IPS-11a (cell line): ENCODE results near the gene MBD5.

Experiments
- H3K4me3 ChIP-seq: one replicate; pipeline ENCODE4 v1.5.1; 2013; ENCODE audit warnings: low read depth, low read length, control low read depth

Gene MBD5

DNA sequence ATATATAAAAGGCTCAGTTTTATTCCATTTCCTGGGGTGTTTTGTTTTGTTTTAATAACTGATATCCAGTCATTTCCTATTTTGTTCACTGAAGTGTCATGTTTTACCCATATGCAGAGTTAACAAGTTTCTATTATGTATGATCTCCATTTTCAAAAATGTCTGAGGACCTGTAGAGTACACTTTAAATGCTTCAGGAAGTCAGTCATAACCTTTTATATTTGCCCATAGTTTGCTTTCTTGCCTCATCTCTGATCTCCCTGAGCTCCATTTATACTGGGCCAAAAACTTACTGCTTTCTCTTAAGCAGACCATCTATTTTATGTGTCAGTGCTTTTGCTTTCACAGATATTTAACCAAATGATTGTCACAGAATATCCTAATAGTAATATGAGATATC, 278.7 kb downstream of the MBD5 start:
- no peak overlapping the region for H3K4me3 ChIP-seq

DNA sequence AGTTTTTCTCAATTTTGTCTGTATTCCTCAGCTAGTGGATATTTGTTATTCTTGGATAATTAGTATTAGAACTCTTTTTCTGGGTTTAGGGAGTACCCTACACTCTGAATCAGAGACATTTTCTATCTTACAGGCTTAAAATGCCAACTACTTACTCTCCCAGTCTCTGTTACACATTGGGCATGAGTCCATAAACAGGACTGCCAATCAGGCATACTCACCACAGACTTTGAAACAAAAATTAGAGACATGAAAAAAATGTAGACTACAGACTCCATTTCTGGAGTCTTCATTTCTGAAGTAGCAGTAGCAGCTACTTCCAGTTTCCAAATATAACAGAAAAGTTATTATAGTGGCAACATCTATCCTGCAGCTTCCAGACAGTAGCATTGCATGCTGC, 279.7 kb downstream of the MBD5 start:
- no peak overlapping the region for H3K4me3 ChIP-seq

DNA sequence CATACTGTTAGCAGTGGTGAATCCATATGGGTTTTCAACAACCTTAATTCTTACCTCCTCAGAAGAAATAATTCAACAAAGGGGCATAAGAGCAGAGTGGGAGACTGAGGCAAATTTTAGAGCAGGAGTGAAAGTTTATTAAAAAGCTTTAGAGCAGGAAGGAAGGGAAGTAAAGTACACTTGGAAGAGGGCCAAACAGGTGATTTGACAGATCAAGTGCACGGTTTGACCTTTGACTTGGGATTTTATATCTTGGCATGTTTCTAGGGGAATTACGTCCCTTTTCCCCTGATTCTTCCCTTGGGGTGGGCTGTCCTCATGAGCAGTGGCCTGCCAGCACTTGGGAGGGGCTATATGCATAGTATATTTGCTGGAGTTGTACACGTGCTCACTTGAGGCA, 280.5 kb downstream of the MBD5 start:
- no peak overlapping the region for H3K4me3 ChIP-seq

DNA sequence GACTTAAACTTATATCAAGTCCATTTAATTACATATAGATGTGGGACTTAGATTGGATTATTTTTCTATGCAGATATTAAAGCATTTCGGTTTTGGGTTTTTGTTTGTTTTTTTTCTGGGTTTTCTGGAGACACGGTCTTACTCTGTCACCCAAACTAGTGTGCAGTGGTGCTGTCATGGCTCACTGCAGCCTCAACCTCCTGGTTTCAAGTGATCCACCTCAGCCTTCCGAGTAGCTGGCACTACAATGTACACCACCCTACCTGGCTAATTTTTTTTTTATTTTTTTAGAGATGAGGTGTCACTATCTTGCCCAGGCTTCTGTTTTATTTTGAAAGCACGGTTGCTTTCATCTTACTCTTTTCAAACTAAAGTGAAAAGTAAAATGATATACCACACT, 281.6 kb downstream of the MBD5 start:
- H3K4me3 ChIP-seq = no peak overlapping the region

DNA sequence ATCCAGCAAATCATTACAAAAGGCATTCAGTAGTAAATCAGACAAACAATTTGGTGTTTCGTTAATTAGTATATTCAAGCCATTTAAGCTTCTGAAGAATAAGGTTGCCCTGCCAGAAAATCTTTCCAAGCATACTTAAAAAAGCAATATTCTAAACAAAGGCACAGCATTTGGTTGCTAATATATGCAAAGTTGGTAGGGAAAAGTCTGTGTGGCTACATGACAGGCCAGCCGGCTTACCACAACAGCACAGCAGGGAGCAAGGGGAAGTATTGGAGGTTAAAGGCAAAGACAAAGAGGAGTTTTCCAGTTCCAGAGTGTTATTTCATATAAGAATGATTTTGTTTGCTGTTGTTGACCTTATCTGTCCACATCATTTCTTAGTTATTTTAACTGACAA, 282.3 kb downstream of the MBD5 start:
- H3K4me3 ChIP-seq = no peak overlapping the region

DNA sequence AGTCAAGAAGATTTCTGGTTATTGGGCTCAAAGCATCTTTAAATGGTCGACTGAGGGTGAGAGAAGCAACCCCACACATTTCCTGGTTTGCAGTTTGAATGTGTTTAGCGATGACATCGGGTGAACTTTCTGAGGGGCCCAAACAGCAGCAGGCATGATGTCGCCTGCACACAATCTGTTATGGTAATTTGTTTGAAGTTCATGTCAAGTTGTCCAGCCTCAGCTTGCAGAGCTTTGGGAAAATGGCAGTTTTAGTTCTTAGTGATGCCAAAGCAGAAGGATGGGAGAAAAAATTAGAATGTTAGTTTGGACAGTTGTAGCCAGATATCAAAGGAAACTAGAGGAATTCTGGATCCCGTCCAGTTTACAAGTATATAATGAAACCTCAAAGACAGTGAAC, 284.6 kb downstream of the MBD5 start:
- no peak overlapping the region for H3K4me3 ChIP-seq

DNA sequence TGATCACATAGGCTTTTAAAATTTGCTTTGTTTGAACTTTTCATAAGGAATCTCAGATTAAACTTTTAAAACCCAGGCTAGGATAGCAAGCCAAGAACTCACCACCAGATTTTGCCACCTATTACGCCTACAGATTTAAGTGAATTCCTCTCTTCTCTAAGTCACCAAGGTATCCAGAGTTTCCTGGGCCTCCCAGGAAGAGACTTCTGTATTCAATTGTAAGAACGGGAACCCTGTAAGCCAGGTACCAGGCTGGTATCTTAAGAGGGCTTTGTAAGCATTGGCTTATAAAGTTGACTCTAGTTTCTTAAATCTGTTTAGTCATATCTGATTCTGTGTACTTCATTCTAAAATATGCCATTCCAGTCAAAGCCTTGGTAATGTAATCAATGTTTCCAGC, 285.1 kb downstream of the MBD5 start:
- H3K4me3 ChIP-seq = no peak overlapping the region

DNA sequence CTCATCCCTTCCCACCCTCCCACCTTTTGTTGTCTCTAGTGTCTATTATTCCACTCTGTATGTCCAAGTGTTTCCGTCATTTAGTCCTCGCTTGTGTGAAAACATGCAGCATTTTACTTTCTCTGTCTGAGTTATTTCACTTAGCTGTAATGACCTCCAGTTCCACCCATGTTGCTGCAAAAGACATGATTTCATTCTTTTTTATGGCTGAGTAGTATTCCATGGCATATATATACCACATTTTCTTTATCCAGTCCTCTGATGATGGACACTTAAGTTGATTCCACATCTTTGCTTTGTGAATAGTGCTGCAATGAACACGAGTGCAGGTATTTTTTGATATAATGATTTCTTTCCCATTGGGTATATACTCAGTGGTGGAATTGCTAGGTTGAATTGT, 296.7 kb downstream of the MBD5 start:
- no peak overlapping the region for H3K4me3 ChIP-seq

DNA sequence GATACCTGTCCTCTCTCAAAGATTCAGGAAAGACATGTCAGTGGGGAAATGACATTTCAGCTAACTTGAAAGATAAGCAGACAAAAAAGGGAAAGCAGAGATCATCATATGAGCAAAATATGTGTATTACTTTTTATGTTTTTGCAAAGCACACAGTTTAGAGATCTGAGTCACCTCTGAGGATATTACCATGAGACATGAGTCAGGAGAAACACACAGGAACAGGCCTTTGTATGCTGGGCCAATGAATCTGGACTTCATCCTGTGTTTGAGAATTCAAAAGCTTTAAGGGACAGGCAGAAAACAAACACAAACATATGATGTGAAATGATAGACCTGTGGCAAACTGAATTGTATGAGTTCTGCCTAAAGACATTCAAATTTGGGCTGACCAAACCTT, 317.6 kb downstream of the MBD5 start:
- H3K4me3 ChIP-seq = no peak overlapping the region

DNA sequence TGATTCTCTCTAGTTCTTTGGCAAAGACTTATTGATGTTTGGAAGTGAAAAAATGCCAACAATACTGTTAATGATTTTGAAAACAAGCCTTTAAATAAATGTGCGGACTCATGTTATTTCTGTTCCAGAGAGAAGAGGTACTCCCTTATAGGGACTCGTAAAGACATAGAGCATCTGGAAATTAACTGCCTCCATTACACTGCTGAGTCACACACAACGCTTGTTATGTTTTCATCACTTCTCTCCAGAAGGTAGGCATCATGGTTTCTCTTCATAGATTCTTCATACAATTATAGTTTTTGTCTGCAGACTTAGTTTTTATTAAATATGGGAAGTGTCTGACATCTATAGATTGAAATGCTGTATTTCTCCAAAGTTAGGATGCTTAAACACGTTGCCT, 321.2 kb downstream of the MBD5 start:
- no peak overlapping the region for H3K4me3 ChIP-seq

DNA sequence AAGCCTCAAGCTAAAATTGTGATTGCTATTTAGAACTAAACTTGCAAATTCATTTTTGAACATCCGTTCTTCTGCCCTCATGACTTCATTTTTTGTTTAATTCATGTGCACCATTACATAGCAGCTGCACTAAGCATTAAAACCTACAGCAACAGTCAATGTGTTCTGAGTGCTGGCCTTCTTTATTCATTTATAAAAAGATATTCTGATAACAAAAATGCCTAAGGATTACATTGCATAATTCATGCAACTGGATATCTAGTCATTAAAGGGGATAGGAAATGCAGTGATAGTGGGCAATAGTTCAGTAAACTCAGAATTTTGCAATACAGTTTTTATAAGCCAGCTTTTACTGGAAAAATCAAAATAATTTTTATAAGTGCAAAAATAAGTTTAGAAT, 329.3 kb downstream of the MBD5 start:
- no peak overlapping the region for H3K4me3 ChIP-seq

DNA sequence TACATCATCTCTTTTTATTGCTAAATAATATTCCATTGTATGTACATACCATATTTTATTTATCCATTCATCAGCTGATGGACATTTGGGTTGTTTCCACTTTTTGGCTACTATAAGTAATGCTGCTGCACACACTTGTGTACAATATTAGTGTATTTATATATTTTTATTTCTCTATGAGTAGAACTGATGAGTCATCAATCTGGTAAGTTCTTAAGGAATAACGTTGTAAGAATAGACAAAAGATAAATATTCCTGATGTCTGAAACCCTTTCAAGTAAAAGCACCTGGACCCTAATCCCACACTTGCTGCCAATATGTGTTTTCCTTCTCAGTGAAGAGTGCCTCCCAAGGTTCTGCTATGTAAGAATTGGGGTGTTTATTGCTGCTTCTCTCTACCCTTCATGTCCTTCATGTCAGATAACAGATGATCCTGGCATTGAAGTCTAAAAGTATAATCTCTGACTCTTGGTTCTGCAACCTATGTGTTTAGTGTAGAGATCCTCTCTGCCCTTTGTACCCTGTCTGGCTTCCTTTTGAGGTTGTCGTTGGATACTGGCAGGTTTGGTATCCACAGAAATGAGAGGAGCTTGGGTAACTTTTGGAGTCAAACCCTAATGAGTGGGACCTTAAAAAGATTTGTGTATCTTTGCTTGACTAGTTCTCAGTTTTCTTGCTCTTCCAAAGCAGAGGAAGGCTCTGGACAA, 330.7 kb downstream of the MBD5 start:
- no peak overlapping the region for H3K4me3 ChIP-seq

DNA sequence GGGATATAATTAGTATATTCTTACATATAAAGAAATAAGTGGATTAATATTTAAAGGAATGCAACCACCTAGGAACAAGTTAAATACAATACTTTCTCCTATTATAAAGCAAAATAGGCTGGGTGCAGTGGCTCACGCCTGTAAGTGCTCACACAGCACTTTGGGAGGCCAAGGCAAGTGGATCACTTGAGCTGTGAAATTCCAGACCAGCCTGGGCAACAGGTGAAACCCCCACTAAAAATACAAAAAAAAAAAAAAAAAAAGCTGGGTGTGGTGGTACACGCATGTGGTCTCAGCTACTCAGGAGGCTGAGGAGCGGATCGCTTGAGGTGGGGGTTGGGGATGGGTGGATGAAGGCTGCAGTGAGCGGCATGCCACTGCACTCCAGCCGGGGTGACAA, 337.5 kb downstream of the MBD5 start:
- no peak overlapping the region for H3K4me3 ChIP-seq

DNA sequence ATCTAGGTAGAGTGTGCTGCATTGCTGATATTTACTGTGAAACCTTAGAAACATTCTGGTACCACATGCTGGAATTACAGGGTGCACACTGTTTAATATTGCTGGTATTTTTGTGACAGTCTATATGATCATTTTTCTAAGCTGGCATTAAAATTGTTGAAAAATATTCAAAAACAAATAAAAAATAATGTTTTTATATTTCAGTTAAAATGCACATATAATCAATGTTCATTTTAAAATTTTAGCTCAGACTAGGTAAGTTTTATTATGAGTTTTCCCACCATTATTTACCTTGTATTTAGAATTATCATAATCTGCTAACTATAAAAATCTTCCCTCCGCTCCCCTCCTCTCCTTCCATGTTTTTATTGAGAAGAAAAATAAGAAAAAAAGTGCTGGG, 339.8 kb downstream of the MBD5 start:
- no peak overlapping the region for H3K4me3 ChIP-seq

DNA sequence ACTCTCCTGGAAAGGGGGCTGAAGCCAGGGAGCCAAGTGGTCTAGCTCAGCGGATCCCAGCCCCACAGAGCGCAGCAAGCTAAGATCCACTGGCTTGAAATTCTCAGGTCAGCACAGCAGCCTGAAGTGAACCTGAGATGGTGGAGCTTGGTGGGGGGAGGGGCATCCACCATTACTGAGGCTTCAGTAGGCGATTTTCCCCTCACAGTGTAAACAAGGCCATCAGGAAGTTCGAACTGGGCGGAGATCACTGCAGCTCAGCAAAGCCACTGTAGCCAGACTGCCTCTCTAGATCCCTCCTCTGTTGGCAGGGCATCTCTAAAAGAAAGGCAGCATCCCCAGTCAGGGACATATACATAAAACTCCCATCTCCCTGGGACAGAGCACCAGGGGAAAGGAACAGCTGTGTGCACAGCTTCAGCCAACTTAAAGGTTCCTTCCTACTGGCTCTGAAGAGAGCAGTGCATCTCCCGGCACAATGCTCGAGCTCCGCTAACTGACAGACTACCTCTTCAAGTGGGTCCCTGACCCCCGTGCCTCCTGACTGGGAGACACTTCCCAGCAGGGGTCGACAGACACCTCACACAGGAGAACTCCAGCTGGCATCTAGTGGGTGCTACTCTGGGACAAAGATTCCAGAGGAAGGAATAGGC, 341.4 kb downstream of the MBD5 start:
- H3K4me3 ChIP-seq = no peak overlapping the region

DNA sequence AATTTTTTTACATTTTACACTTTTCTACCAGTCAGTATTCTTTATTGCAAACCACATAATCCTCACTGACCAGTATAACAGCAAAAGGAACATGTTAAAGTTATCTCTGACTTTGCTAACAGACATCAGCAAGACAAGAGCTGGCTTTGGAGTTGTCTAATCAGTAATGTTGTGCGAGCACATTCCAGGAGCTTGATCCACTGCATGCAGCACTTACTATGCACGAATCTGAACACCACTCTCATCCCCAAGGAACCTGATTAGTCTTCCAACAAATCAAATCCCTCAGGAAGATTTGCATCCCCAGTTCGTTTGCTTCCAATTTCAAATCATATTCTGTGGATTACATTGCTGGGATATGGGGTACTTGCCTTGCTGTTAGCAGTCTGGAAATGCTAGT, 354.3 kb downstream of the MBD5 start:
- no peak overlapping the region for H3K4me3 ChIP-seq

DNA sequence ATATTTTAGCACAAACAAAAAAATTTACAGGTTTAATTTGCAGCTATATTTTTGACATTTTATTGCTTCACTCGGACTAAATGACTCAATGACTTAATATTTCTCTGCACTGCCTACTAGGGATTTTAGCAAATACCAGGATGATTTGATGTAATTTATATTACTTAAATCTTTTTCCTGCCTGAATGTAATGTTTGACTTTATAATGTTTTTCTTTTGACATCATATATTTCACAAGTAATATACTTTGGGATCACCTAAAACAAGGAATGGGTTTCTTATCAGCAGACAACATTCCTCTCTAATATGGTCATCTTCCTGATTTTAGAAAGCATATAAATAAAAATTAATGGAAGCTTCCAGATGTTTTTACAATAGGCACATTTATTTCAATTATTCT, 370.4 kb downstream of the MBD5 start:
- no peak overlapping the region for H3K4me3 ChIP-seq

DNA sequence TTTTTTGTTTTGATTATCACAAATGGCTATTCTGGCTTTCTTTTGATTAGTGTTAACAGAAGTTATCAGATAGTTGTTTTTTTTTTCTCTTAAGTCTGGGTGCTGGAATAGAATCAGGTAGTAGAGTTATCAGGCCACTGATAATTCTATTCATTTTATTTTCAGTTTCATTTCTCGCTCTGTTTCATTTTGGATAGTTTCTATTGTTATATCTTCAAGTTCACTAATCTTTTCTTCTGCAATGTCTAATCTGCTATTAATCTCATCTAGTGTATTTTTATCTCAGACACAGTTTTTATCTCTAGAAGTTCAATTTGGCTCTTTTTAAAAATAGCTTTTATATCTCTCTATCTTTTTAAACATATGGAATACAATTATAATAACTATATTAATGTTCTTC, 381.9 kb downstream of the MBD5 start:
- H3K4me3 ChIP-seq = no peak overlapping the region

DNA sequence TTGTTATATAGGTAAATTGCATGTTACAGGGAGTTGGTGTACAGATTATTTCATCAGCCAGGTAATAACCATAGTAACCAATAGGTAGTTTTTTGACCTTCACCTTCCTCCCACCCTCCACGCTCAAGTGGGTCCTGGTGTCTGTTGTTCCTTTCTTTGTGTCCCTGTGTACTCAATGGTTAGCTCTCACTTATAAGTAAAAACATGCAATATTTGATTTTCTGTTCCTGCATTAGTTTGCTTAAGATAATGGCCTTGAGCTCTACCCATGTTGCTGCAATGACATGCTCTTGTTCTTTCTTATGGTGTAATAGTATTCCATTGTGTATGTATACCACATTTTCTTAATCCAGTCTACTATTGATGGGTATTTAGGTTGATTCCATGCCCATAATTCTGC, 390.0 kb downstream of the MBD5 start:
- no peak overlapping the region for H3K4me3 ChIP-seq

DNA sequence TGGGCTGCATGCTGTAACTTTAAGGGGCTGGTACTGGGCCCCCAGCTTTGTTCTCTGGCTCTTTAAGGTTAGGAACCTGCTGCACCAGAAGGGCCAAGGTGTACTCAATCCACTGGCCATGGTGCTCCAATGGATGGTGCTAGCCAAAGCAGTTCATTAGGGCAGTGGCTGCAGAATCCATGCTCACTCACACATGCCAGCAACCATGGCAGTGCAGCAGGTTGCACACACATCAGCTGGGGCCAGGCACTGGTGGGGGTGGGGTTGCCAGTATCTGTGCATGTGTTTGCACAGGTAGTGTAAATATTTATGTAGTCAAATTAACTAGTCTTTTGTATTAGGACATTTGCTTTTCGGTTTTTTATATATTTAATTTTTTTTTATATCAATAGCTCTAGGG, 395.4 kb downstream of the MBD5 start:
- H3K4me3 ChIP-seq = no peak overlapping the region

DNA sequence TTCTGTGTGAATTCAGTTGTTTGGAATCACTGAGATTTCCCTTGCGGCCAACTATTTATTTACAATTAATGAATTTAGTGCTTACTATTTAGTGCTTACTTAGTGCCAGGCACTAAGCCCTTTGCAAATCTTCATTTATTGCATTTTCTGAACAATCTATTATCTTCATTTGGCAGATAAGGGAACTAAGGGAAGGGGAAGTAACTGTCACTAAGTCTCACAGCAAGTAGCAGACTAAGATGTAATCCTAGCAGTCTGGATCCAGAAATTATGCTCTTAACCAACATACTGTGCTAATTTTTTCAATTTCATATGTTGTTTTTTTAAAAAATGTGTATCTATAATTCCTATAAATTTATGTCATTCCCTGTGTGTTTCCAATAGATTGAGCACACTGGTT, 409.2 kb downstream of the MBD5 start:
- no peak overlapping the region for H3K4me3 ChIP-seq

DNA sequence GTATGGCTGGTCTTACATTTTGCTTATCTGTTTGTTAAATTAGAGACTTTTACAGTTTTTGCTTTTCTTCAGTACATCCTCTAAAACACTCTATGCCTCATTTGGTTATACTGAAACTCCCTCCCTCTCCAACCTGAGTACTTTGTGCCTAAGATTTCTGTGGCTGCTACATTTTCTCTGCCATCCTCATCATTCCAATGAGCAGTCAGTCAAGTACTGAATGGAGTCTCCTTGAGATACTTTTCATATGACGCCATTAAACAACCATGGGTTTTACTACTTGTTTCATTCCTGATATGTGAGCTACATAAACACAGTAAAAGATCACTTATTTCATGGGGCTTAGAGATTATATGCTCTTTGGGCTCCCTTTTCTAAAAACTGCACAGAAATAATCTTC, 427.0 kb downstream of the MBD5 start:
- no peak overlapping the region for H3K4me3 ChIP-seq

DNA sequence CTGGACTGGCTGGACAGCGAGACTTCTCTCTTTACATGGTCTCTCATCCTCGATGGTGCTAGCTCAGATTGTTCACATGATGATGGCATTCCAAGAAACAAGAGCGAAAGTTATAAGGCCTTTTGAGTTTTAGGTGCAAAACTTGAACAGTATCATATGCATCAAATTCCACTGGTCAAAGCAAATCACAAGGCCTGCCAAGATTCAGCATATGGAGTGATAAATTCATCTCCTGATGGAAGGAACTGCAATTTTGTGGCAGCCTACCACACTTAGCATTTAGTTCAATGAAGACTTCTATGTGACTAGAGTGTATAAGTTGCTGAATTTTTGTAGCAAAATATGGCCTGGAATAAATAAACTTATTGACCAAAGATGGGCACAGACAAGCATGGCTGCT, 429.6 kb downstream of the MBD5 start:
- H3K4me3 ChIP-seq = no peak overlapping the region
